ENCODE results near the gene RCOR3. TPM values are rescaled to one million over a fixed set of nuclear protein-coding genes. Genes with fewer than 3 reads are reported as not detected.

Gene RCOR3
- total RNA-seq, 4 donors from 2014 or later: 78.1 to 110 (median 102) TPM

DNA sequence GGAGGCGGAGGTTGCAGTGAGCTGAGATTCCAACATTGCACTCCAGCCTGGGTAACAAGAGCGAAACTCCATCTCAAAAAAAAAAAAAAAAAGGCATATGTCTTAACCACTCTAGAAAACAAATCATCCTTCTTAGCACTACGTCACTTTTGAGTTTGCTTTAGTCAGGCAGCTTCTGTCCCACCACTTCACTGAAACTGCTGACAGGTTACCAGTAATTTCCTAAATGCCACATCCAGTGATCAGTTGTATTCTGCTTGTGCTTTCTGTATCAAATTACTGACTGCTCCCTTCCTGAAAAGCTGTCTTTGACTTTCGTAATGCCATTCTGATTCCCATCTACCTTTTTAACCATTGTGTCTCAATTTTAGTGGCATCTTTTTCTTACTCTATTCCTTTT, 21.7 kb downstream of the RCOR3 start:
- H3K27me3 ChIP-seq: no peaks in the 10 kb centered on the region
- peak overlapping the region; percentile 18 to 57 (median 40) for H3K27ac ChIP-seq
- WGBS, 2 donors: 91 to 96% methylated on average over 4 of the region's 4 CpGs
- H3K4me3 ChIP-seq (replicated peaks in 1 of 3): no peak overlapping the region
- intact Hi-C loops (cut with DNase I): no loop called here
- H3K9me3 ChIP-seq: no peaks in the 10 kb centered on the region
- no peak for DNase-seq
- TF ChIP-seq POLR2A (IDR thresholded peaks at IDR 0.05): no peak
- TF ChIP-seq, protein P1, sequence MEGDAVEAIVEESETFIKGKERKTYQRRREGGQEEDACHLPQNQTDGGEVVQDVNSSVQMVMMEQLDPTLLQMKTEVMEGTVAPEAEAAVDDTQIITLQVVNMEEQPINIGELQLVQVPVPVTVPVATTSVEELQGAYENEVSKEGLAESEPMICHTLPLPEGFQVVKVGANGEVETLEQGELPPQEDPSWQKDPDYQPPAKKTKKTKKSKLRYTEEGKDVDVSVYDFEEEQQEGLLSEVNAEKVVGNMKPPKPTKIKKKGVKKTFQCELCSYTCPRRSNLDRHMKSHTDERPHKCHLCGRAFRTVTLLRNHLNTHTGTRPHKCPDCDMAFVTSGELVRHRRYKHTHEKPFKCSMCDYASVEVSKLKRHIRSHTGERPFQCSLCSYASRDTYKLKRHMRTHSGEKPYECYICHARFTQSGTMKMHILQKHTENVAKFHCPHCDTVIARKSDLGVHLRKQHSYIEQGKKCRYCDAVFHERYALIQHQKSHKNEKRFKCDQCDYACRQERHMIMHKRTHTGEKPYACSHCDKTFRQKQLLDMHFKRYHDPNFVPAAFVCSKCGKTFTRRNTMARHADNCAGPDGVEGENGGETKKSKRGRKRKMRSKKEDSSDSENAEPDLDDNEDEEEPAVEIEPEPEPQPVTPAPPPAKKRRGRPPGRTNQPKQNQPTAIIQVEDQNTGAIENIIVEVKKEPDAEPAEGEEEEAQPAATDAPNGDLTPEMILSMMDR (IDR thresholded peaks at IDR 0.05): no peak
- H3K4me1 ChIP-seq: peaks cover under 1 to 12% of the 10 kb centered on the region in 2 donors
- H3K36me3 ChIP-seq: peaks cover 18 to 20% of the 10 kb centered on the region in 2 donors

DNA sequence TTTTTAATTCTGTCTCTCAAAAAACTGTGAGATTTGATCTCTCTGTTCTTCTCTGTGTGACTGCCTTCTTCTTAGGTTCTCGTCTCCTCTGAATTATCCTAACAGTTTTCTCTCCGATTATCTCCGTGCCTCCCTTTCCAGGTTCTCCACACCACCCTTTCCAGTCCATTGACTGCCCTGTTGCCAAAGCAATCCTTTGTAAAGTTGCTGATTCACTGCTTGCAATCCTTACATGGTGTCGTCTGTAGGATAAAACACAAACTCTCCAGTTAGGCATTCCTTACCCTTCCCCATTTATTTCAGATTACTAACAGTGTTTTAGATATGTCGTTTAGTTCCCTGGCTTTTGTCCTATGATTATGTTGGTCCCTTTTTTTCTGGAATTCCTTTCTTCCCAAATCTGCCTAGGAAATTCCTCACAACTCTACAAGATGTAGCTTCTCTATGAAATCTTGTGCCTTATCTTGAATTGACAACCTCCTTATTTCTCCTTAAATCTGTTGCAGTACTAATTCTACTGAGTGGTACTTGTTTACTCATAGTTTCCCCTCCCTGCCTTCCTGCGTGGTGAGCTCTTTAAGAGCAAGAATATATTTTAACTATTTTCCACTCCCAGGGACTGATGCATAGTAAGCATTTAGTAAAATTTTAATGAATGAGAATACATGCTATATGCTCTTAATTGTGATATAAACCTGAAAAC, 22.3 kb downstream of the RCOR3 start:
- Histone ChIP-seq H3K36me3 (peaks cover 18 to 20% of the 10 kb centered on the region in 2 donors), H3K9me3 (no peaks in the 10 kb centered on the region), H3K4me1 (peaks cover 0 to 9% of the 10 kb centered on the region in 2 donors), H3K4me3 (replicated peaks in 1 of 3) (no peak overlapping the region), H3K27ac (peak overlapping the region; percentile 18 to 57 (median 40)), H3K27me3 (no peaks in the 10 kb centered on the region)
- WGBS, 2 donors: 70 to 77% methylated on average over 6 of the region's 6 CpGs
- peak in 1 of 2 donors; percentile 6 for DNase-seq
- TF ChIP-seq, protein P1 (IDR thresholded peaks at IDR 0.05): no peak
- TF ChIP-seq POLR2A (IDR thresholded peaks at IDR 0.05): no peak
- intact Hi-C loops (cut with DNase I): no loop called here

DNA sequence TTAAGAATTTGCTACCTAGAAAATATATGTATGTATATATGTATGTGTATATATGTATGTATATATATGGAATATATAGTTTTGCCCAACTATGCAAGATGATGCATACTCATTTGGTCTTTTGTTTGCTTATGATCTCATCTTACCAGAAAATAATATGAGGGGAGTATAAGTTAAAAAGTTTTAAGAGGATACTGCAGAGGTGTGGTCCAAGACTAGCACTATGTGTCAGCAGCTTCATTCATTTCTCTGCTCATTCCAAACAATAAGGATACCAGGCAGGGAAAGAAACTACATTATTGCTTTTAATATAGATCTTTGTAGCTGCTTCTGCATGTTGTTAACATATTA, 22.8 kb downstream of the RCOR3 start:
- TF ChIP-seq POLR2A (IDR thresholded peaks at IDR 0.05): no peak
- TF ChIP-seq, protein P1 (IDR thresholded peaks at IDR 0.05): no peak
- no peak for DNase-seq
- Histone ChIP-seq H3K27me3 (no peaks in the 10 kb centered on the region), H3K4me1 (peaks cover 0 to 9% of the 10 kb centered on the region in 2 donors), H3K4me3 (replicated peaks in 1 of 3) (no peak overlapping the region), H3K9me3 (no peaks in the 10 kb centered on the region), H3K27ac (peak overlapping the region in 2 of 3 donors; percentile 18 to 57), H3K36me3 (peaks cover 18 to 20% of the 10 kb centered on the region in 2 donors)
- intact Hi-C loops (cut with DNase I): no loop called here

DNA sequence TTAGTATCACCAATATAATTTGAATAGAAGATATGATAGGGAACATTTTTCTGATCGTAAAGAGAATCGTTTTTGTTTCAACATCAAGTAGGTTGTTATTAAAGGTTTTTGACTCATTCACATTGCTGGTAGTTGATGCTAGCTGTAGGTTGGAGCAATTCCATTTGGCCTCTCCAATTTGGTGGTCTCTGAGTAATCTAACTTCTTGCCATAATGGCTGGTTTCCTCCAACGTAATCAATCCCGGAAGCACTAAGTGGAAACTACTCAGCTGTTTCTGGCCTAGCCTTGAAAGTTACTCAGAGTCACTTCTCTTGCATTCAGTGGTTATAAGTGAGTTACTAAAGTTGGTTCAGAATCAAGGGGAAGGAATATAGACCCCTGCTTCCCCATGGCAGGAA, 26.0 kb downstream of the RCOR3 start:
- intact Hi-C loops (cut with DNase I): no loop called here
- no peak for TF ChIP-seq POLR2A (IDR thresholded peaks at IDR 0.05)
- TF ChIP-seq, protein P1 (IDR thresholded peaks at IDR 0.05): no peak
- Histone ChIP-seq H3K9me3 (no peaks in the 10 kb centered on the region), H3K27me3 (no peaks in the 10 kb centered on the region), H3K4me3 (replicated peaks in 1 of 3) (no peak overlapping the region), H3K36me3 (peaks cover 13 to 21% of the 10 kb centered on the region in 2 donors), H3K27ac (no peak overlapping the region), H3K4me1 (peaks cover 0 to 9% of the 10 kb centered on the region in 2 donors)
- DNase-seq: no peak
- 84 to 90% methylated on average over 4 of the region's 4 CpGs for WGBS, 2 donors

DNA sequence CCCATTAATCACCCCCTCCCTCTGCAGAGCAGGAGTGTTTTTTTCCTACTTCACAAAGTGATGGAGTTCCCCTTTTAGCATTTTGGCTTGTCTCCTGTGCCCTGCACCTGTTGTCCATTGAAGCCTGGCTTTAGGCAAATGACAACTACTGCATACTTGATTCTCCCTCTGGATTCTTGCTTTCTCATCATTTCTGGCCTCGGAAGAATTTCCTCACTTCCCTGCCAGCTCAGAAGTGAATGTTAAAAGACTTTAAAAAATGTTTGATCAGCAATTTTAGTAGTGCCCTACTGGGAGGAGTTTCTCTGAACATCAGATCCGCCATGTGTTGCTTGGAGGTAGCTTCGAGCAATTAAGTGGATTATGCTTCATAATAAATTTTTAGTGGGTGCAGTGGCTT, 28.1 kb downstream of the RCOR3 start:
- Histone ChIP-seq H3K4me1 (no peaks in the 10 kb centered on the region), H3K27ac (no peak overlapping the region), H3K27me3 (no peaks in the 10 kb centered on the region), H3K9me3 (no peaks in the 10 kb centered on the region), H3K4me3 (replicated peaks in 1 of 3) (no peak overlapping the region), H3K36me3 (peaks cover 31 to 33% of the 10 kb centered on the region in 2 donors)
- DNase-seq: peak in 1 of 2 donors; percentile 2
- intact Hi-C loops (cut with DNase I): no loop called here
- TF ChIP-seq, protein P1 (IDR thresholded peaks at IDR 0.05): no peak
- TF ChIP-seq POLR2A (IDR thresholded peaks at IDR 0.05): no peak
- 81 to 87% methylated on average over 3 of the region's 3 CpGs for WGBS, 2 donors
